Measurements from ENCODE around the gene SMPD3.

- TF ChIP-seq, protein P1, sequence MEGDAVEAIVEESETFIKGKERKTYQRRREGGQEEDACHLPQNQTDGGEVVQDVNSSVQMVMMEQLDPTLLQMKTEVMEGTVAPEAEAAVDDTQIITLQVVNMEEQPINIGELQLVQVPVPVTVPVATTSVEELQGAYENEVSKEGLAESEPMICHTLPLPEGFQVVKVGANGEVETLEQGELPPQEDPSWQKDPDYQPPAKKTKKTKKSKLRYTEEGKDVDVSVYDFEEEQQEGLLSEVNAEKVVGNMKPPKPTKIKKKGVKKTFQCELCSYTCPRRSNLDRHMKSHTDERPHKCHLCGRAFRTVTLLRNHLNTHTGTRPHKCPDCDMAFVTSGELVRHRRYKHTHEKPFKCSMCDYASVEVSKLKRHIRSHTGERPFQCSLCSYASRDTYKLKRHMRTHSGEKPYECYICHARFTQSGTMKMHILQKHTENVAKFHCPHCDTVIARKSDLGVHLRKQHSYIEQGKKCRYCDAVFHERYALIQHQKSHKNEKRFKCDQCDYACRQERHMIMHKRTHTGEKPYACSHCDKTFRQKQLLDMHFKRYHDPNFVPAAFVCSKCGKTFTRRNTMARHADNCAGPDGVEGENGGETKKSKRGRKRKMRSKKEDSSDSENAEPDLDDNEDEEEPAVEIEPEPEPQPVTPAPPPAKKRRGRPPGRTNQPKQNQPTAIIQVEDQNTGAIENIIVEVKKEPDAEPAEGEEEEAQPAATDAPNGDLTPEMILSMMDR (IDR thresholded peaks at IDR 0.05), result no peak
- TF ChIP-seq POLR2A (IDR thresholded peaks at IDR 0.05), result no peak
Observed at GRCh38 chr16:68492543-68493411, 44.5 kb upstream of the SMPD3 start.

All from uterus (tissue), 2 donors.